T-cell (primary cell): Measurements from ENCODE around the gene FBN3. TPM values are rescaled to one million over a fixed set of nuclear protein-coding genes. Genes with fewer than 3 reads are reported as not detected.

Experiments
- ATAC-seq, 4 experiments: fragments of 200-7000 bp in 3 of 4; fragments of 150-1000 bp in 1 of 4; cut with Tn5 transposase; replicated peaks in 1 of 4; 1 replicate in 3 of 4; 2 replicates in 1 of 4; pipeline ENCODE4 v1.10.0; 2021; ENCODE audit warnings: moderate library complexity in 3 of 4, mild to moderate bottlenecking in 2 of 4, moderate number of reproducible peaks in 1 of 4
- CTCF ChIA-PET, 2 donors: fragments of 300-600 bp; sonication (Branson Sonifier 250); formaldehyde crosslinking; loops; one replicate each; lab custom pipeline; 2022; ENCODE audit warnings: antibody characterized with exemption in 2 of 2; lab: Charles Lee
- POLR2A ChIA-PET, 2 donors: fragments of 300-600 bp; sonication (Branson Sonifier 250); formaldehyde crosslinking; loops; one replicate each; lab custom pipeline; 2022; ENCODE audit warnings: antibody characterized with exemption in 2 of 2; lab: Charles Lee
- DNase-seq, 35 experiments: peaks; one replicate each; pipeline versions ENCODE4 v3.0.0 to v3.0.0-alpha.2; 2013 to 2023
- H3K27ac ChIP-seq: one replicate; pipeline ENCODE4 v1.5.1; 2013; ENCODE audit warnings: low read length
- H3K27me3 ChIP-seq, 2 experiments: replicated peaks in 1 of 2; 1 replicate in 1 of 2; 2 replicates in 1 of 2; pipeline versions ENCODE4 v1.6.1 to v1.7.0; 2013; ENCODE audit warnings: low read length in 1 of 2, mixed read lengths in 1 of 2; ENCODE audit not compliant: control insufficient read depth in 2 of 2, insufficient read depth in 2 of 2; ENCODE audit errors: extremely low read depth in 1 of 2
- H3K36me3 ChIP-seq, 2 donors: 1 replicate in 1 of 2; 2 replicates in 1 of 2; pipeline versions ENCODE4 v1.6.1 to v1.7.0; 2013; ENCODE audit warnings: low read length in 1 of 2; ENCODE audit not compliant: control insufficient read depth in 2 of 2, insufficient read depth in 1 of 2; ENCODE audit errors: extremely low read depth in 1 of 2
- H3K4me1 ChIP-seq, 2 experiments: 1 replicate in 1 of 2; 2 replicates in 1 of 2; pipeline versions ENCODE4 v1.6.1 to v1.7.0; 2013; ENCODE audit warnings: low read length in 2 of 2, mixed read lengths in 1 of 2; ENCODE audit not compliant: insufficient read depth in 2 of 2, control insufficient read depth in 1 of 2; ENCODE audit errors: extremely low read depth in 1 of 2
- H3K4me3 ChIP-seq, 2 donors: 1 replicate in 1 of 2; 2 replicates in 1 of 2; pipeline versions ENCODE4 v1.5.1 to v1.7.0; 2013; ENCODE audit warnings: mild to moderate bottlenecking in 2 of 2, low read length in 1 of 2, moderate library complexity in 1 of 2; ENCODE audit not compliant: control insufficient read depth in 1 of 2; ENCODE audit errors: extremely low read depth in 1 of 2
- H3K9me3 ChIP-seq: 2 replicates; pipeline ENCODE4 v1.7.0; 2013
- H3K27ac Mint-ChIP-seq, 2 donors: one replicate each; pipeline ENCODE4 v1.8.0; 2020 to 2021; ENCODE audit warnings: mild to moderate bottlenecking in 2 of 2, mixed read lengths in 2 of 2
- H3K27me3 Mint-ChIP-seq, 2 donors: one replicate each; pipeline ENCODE4 v1.8.0; 2021 to 2022; ENCODE audit warnings: mixed read lengths in 2 of 2
- H3K36me3 Mint-ChIP-seq: one replicate; pipeline ENCODE4 v1.8.0; 2021; ENCODE audit warnings: mixed read lengths
- H3K4me1 Mint-ChIP-seq, 3 donors: one replicate each; pipeline ENCODE4 v1.8.0; 2020 to 2022; ENCODE audit warnings: mixed read lengths in 3 of 3, mild to moderate bottlenecking in 1 of 3
- H3K4me3 Mint-ChIP-seq, 3 donors: one replicate each; pipeline ENCODE4 v1.8.0; 2020 to 2022; ENCODE audit warnings: mild to moderate bottlenecking in 3 of 3, mixed read lengths in 3 of 3, moderate library complexity in 3 of 3
- H3K9me3 Mint-ChIP-seq, 3 donors: one replicate each; pipeline ENCODE4 v1.8.0; 2020 to 2022; ENCODE audit warnings: mixed read lengths in 3 of 3
- WGBS: methylation state at CpG from one replicate; pipeline ENCODE4 v1.1.5; 2013; ENCODE audit warnings: missing lambda C conversion rate; ENCODE audit not compliant: insufficient coverage; 5-methylcytosine and 5-hydroxymethylcytosine counted together
- total RNA-seq, 35 experiments: library from RNA in 6 of 35; stranded (reverse) in 6 of 35; fragments of 120-200 nt in 1 of 35; gene quantifications; one replicate each; pipeline versions ENCODE4 v1.2.1 to v1.2.4 and lab custom pipeline; 2013 to 2026

The FBN3 gene
- under 1 TPM in 2 of 5 donors, not detected in 3; 0.03 TPM for total RNA-seq
- total RNA-seq (2013): not detected
- 0 to 0.32 (median 0) reads per million in 29 experiments for total RNA-seq (lab: John Stamatoyannopoulos, UW)

GRCh38 chr19:8149261-8150094, at the start of gene FBN3:
TSS of gene FBN3 (minus strand) at chr19:8149592. CDS start at chr19:8147480, 2,112 bp downstream.
- CTCF ChIA-PET: no interaction called here

GRCh38 chr19:8196271-8196927, 47.0 kb upstream of the FBN3 start:
- Histone ChIP-seq H3K27ac (no peak overlapping the region), H3K4me1 (peaks cover 25 to 45% of the 10 kb centered on the region in 2 experiments), H3K27me3 (no peaks in the 10 kb centered on the region), H3K4me3 (no peak overlapping the region), H3K9me3 (no peaks in the 10 kb centered on the region), H3K36me3 (no peaks in the 10 kb centered on the region)
- no peak for ATAC-seq
- Mint-ChIP-seq H3K4me3 (peak overlapping the region in 1 of 3 donors; percentile 83), H3K4me1 (peaks cover 46 to 55% (median 49%) of the 10 kb centered on the region in 3 donors), H3K36me3 (no peaks in the 10 kb centered on the region), H3K27me3 (no peaks in the 10 kb centered on the region), H3K27ac (peak overlapping the region; percentile 83 to 95), H3K9me3 (no peaks in the 10 kb centered on the region)
- ChIA-PET CTCF (interaction anchor here in 1 of 2 donors (0.6 kb wide), 1 partner anchor 31 kb away, joined by 3 read pairs; no protein-coding TSS in a partner anchor), POLR2A (no interaction called here)
- no peak for DNase-seq
- WGBS: 100% methylated on average over 1 of the region's 10 CpGs

More at GRCh38 chr19:8149261-8150094, at the start of gene FBN3:
- peak within 1 kb of the TSS in 1 of 2 donors; percentile 33 for H3K4me3 ChIP-seq
- H3K27me3 ChIP-seq: peaks cover 14 to 82% of the 10 kb centered on the region in 2 experiments
- DNase-seq (peak in 3 of 35 experiments; percentile 6 to 15 (median 15)), ATAC-seq (peak; percentile 33 to 63 (median 56))
- Mint-ChIP-seq H3K9me3 (no peaks in the 10 kb centered on the region), H3K4me1 (peaks cover 9 to 12% (median 10%) of the 10 kb centered on the region in 3 donors), H3K27ac (no peak within 1 kb of the TSS), H3K27me3 (peaks cover 42 to 61% of the 10 kb centered on the region in 2 donors), H3K4me3 (peak within 1 kb of the TSS in 2 of 3 donors; percentile 25 to 80), H3K36me3 (no peaks in the 10 kb centered on the region)
- H3K27ac ChIP-seq: no peak within 1 kb of the TSS
- POLR2A ChIA-PET: no interaction called here
- peaks cover 0 to 6% of the 10 kb centered on the region in 2 experiments for H3K4me1 ChIP-seq
- no peaks in the 10 kb centered on the region for H3K9me3 ChIP-seq
- no peaks in the 10 kb centered on the region for H3K36me3 ChIP-seq
- WGBS: 4% methylated on average over 31 of the region's 72 CpGs

GRCh38 chr19:8194528-8195267, 45.3 kb upstream of the FBN3 start:
- Mint-ChIP-seq H3K27me3 (no peaks in the 10 kb centered on the region), H3K4me1 (peaks cover 46 to 56% (median 49%) of the 10 kb centered on the region in 3 donors), H3K36me3 (no peaks in the 10 kb centered on the region), H3K4me3 (peak overlapping the region; percentile 58 to 83 (median 71)), H3K9me3 (no peaks in the 10 kb centered on the region), H3K27ac (peak overlapping the region; percentile 91 to 98)
- WGBS: 13% methylated on average over 8 of the region's 11 CpGs
- H3K27ac ChIP-seq: peak overlapping the region; percentile 80
- ATAC-seq (peak; percentile 48 to 69 (median 59)), DNase-seq (peak in 34 of 35 experiments; percentile 19 to 71 (median 51))
- no peaks in the 10 kb centered on the region for H3K36me3 ChIP-seq
- H3K27me3 ChIP-seq: no peaks in the 10 kb centered on the region
- H3K4me3 ChIP-seq: peak overlapping the region in 1 of 2 donors; percentile 4
- ChIA-PET CTCF (no interaction called here), POLR2A (interaction anchor here in 1 of 2 donors (0.6 kb wide), 1 partner anchor 844 kb away, joined by 3 read pairs; no protein-coding TSS in a partner anchor)
- peaks cover 25 to 45% of the 10 kb centered on the region in 2 experiments for H3K4me1 ChIP-seq
- H3K9me3 ChIP-seq: no peaks in the 10 kb centered on the region

GRCh38 chr19:8192221-8192820, 42.9 kb upstream of the FBN3 start:
- Mint-ChIP-seq H3K9me3 (no peaks in the 10 kb centered on the region), H3K27ac (peak overlapping the region; percentile 86 to 90), H3K4me3 (peak overlapping the region in 1 of 3 donors; percentile 83), H3K27me3 (no peaks in the 10 kb centered on the region), H3K36me3 (no peaks in the 10 kb centered on the region), H3K4me1 (peaks cover 45 to 56% (median 50%) of the 10 kb centered on the region in 3 donors)
- DNase-seq (no peak), ATAC-seq (no peak)
- Histone ChIP-seq H3K36me3 (no peaks in the 10 kb centered on the region), H3K27ac (peak overlapping the region; percentile 44), H3K4me3 (no peak overlapping the region), H3K27me3 (no peaks in the 10 kb centered on the region), H3K4me1 (peaks cover 25 to 45% of the 10 kb centered on the region in 2 experiments), H3K9me3 (no peaks in the 10 kb centered on the region)
- CTCF ChIA-PET: no interaction called here
- POLR2A ChIA-PET: interaction anchor here in 1 of 2 donors (0.6 kb wide), 1 partner anchor 11 kb away, joined by 6 read pairs; no protein-coding TSS in a partner anchor
- 83% methylated on average over 1 of the region's 7 CpGs for WGBS

GRCh38 chr19:8185343-8186068, 36.1 kb upstream of the FBN3 start:
- Histone ChIP-seq H3K9me3 (no peaks in the 10 kb centered on the region), H3K4me3 (no peak overlapping the region), H3K27ac (no peak overlapping the region), H3K36me3 (no peaks in the 10 kb centered on the region), H3K27me3 (no peaks in the 10 kb centered on the region), H3K4me1 (peaks cover 3 to 16% of the 10 kb centered on the region in 2 experiments)
- Mint-ChIP-seq H3K27ac (no peak overlapping the region), H3K4me1 (peaks cover 11 to 15% (median 12%) of the 10 kb centered on the region in 3 donors), H3K9me3 (no peaks in the 10 kb centered on the region), H3K27me3 (no peaks in the 10 kb centered on the region), H3K36me3 (no peaks in the 10 kb centered on the region), H3K4me3 (no peak overlapping the region)
- no peak for DNase-seq
- no peak for ATAC-seq
- WGBS: 57% methylated on average over 1 of the region's 5 CpGs
- POLR2A ChIA-PET: no interaction called here
- CTCF ChIA-PET: interaction anchor here in 1 of 2 donors (0.6 kb wide), 1 partner anchor 10 kb away, joined by 3 read pairs; no protein-coding TSS in a partner anchor
